OCI-LY1 (cell line): ENCODE results near the gene ROBO1.

Experiments
- H2AFZ ChIP-seq: fragments of 200-600 bp; sonication (generic), shearing (Covaris generic); 2 replicates; pipeline ENCODE4 v1.6.0; 2014; ENCODE audit warnings: antibody characterized with exemption, mild to moderate bottlenecking, low read length
- H3F3A ChIP-seq: fragments of 200-600 bp; sonication (generic), shearing (Covaris generic); 2 replicates; pipeline ENCODE4 v1.6.0; 2014; ENCODE audit warnings: mild to moderate bottlenecking, antibody characterized with exemption, low read length, moderate library complexity; ENCODE audit not compliant: insufficient read depth
- H3K27ac ChIP-seq: fragments of 200-600 bp; sonication (generic); 2 replicates; pipeline ENCODE4 v1.5.1; 2014; ENCODE audit warnings: low read length, mixed run types, mild to moderate bottlenecking, low read depth; ENCODE audit not compliant: poor library complexity, severe bottlenecking
- H3K27me3 ChIP-seq: fragments of 200-600 bp; sonication (generic); 2 replicates; pipeline ENCODE4 v1.6.0; 2014; ENCODE audit warnings: antibody characterized with exemption, mild to moderate bottlenecking, low read length, moderate library complexity; ENCODE audit not compliant: insufficient read depth
- H3K36me3 ChIP-seq: fragments of 200-600 bp; sonication (generic); 2 replicates; pipeline ENCODE4 v1.6.1; 2014; ENCODE audit warnings: mild to moderate bottlenecking, antibody characterized with exemption, low read length, moderate library complexity, mixed read lengths; ENCODE audit not compliant: insufficient read depth
- H3K4me1 ChIP-seq: fragments of 200-600 bp; sonication (generic); 2 replicates; pipeline ENCODE4 v1.5.1; 2014; ENCODE audit warnings: mild to moderate bottlenecking, low read length, moderate library complexity; ENCODE audit not compliant: insufficient read depth, severe bottlenecking
- H3K4me2 ChIP-seq: fragments of 200-600 bp; sonication (generic), shearing (Covaris generic); 2 replicates; pipeline ENCODE4 v1.6.1; 2014; ENCODE audit warnings: low read length
- H3K4me3 ChIP-seq: fragments of 200-600 bp; sonication (generic); 2 replicates; pipeline ENCODE4 v1.5.1; 2014; ENCODE audit warnings: low read length, low read depth, mild to moderate bottlenecking, mixed read lengths; ENCODE audit not compliant: poor library complexity, severe bottlenecking
- H3K79me2 ChIP-seq: fragments of 200-600 bp; shearing (Covaris generic); 2 replicates; pipeline ENCODE4 v1.6.1; 2016; ENCODE audit warnings: mixed run types, low read length, mixed read lengths; ENCODE audit not compliant: insufficient read depth
- H3K9ac ChIP-seq: fragments of 200-600 bp; sonication (generic), shearing (Covaris generic); 2 replicates; pipeline ENCODE4 v1.6.1; 2014; ENCODE audit warnings: mild to moderate bottlenecking, low read length, mixed read lengths
- H3K9me2 ChIP-seq: fragments of 200-600 bp; sonication (generic), shearing (Covaris generic); 2 replicates; pipeline ENCODE4 v1.6.1; 2014; ENCODE audit warnings: low read depth, mild to moderate bottlenecking, low read length, mixed read lengths
- H3K9me3 ChIP-seq: fragments of 200-600 bp; shearing (Covaris generic); 2 replicates; pipeline ENCODE4 v1.6.1; 2014; ENCODE audit warnings: low read length, mixed read lengths
- H4K20me1 ChIP-seq: fragments of 200-600 bp; sonication (generic), shearing (Covaris generic); 2 replicates; pipeline ENCODE4 v1.6.0; 2016; ENCODE audit warnings: mild to moderate bottlenecking, low read length; ENCODE audit not compliant: insufficient read depth
- EZH2 ChIP-seq: fragments of 200-600 bp; sonication (generic), shearing (Covaris generic); IDR thresholded peaks from 2 replicates; pipeline ENCODE4 v1.8.0; 2017; ENCODE audit warnings: borderline replicate concordance, mixed run types, mild to moderate bottlenecking, antibody characterized with exemption, low read length, moderate library complexity, mixed read lengths
- TF ChIP-seq, protein P1 (sequence below): fragments of 200-600 bp; sonication (generic), shearing (Covaris generic); IDR thresholded peaks from 2 replicates; pipeline ENCODE4 v1.5.1; 2017; ENCODE audit warnings: mild to moderate bottlenecking, antibody characterized with exemption, low read length, moderate library complexity, mixed read lengths

Gene ROBO1

GRCh38 chr3:78823434-78823833 is 944.4 kb downstream of the ROBO1 start:
- H3K9me3 ChIP-seq, result no peaks in the 10 kb centered on the region
- no peaks in the 10 kb centered on the region for H3K36me3 ChIP-seq
- no peaks in the 10 kb centered on the region for H3K27me3 ChIP-seq
- no peaks in the 10 kb centered on the region for H3K9me2 ChIP-seq
- no peak overlapping the region for H3K4me2 ChIP-seq
- H3K27ac ChIP-seq, result no peak overlapping the region
- no peaks in the 10 kb centered on the region for H4K20me1 ChIP-seq
- no peak overlapping the region for H2AFZ ChIP-seq
- no peak overlapping the region for H3K4me3 ChIP-seq
- H3K79me2 ChIP-seq, result no peaks in the 10 kb centered on the region
- no peaks in the 10 kb centered on the region for H3K4me1 ChIP-seq
- TF ChIP-seq, protein P1, sequence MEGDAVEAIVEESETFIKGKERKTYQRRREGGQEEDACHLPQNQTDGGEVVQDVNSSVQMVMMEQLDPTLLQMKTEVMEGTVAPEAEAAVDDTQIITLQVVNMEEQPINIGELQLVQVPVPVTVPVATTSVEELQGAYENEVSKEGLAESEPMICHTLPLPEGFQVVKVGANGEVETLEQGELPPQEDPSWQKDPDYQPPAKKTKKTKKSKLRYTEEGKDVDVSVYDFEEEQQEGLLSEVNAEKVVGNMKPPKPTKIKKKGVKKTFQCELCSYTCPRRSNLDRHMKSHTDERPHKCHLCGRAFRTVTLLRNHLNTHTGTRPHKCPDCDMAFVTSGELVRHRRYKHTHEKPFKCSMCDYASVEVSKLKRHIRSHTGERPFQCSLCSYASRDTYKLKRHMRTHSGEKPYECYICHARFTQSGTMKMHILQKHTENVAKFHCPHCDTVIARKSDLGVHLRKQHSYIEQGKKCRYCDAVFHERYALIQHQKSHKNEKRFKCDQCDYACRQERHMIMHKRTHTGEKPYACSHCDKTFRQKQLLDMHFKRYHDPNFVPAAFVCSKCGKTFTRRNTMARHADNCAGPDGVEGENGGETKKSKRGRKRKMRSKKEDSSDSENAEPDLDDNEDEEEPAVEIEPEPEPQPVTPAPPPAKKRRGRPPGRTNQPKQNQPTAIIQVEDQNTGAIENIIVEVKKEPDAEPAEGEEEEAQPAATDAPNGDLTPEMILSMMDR, result no peak
- TF ChIP-seq EZH2, result no peak
- no peaks in the 10 kb centered on the region for H3F3A ChIP-seq
- no peak overlapping the region for H3K9ac ChIP-seq

- no peaks in the 10 kb centered on the region for H3F3A ChIP-seq
- no peak overlapping the region for H3K9ac ChIP-seq
- H3K9me3 ChIP-seq, result no peaks in the 10 kb centered on the region
These were observed 945.1 kb downstream of the ROBO1 start for GRCh38 chr3:78822726-78823125.

GRCh38 chr3:78820542-78820941 is 947.3 kb downstream of the ROBO1 start:
- Histone ChIP-seq H4K20me1 (no peaks in the 10 kb centered on the region), H3F3A (no peaks in the 10 kb centered on the region), H3K9me2 (no peaks in the 10 kb centered on the region)

More at GRCh38 chr3:78822726-78823125, 945.1 kb downstream of the ROBO1 start:
- no peak for TF ChIP-seq EZH2
- TF ChIP-seq, protein P1, result no peak
- no peak overlapping the region for H2AFZ ChIP-seq
- no peak overlapping the region for H3K4me2 ChIP-seq
- no peaks in the 10 kb centered on the region for H3K4me1 ChIP-seq
- H4K20me1 ChIP-seq, result no peaks in the 10 kb centered on the region
- H3K4me3 ChIP-seq, result no peak overlapping the region
- no peaks in the 10 kb centered on the region for H3K27me3 ChIP-seq
- no peaks in the 10 kb centered on the region for H3K79me2 ChIP-seq
- H3K9me2 ChIP-seq, result no peaks in the 10 kb centered on the region
- no peak overlapping the region for H3K27ac ChIP-seq
- H3K36me3 ChIP-seq, result no peaks in the 10 kb centered on the region

More at GRCh38 chr3:78820542-78820941, 947.3 kb downstream of the ROBO1 start:
- Histone ChIP-seq H3K4me1 (no peaks in the 10 kb centered on the region), H3K79me2 (no peaks in the 10 kb centered on the region), H3K27me3 (no peaks in the 10 kb centered on the region), H3K27ac (no peak overlapping the region), H3K4me2 (no peak overlapping the region), H3K9me3 (no peaks in the 10 kb centered on the region), H3K36me3 (no peaks in the 10 kb centered on the region), H2AFZ (no peak overlapping the region), H3K4me3 (no peak overlapping the region), H3K9ac (no peak overlapping the region)
- TF ChIP-seq, protein P1, result no peak
- TF ChIP-seq EZH2, result no peak
